ENCODE measurements around the gene CDC25B.

DNA sequence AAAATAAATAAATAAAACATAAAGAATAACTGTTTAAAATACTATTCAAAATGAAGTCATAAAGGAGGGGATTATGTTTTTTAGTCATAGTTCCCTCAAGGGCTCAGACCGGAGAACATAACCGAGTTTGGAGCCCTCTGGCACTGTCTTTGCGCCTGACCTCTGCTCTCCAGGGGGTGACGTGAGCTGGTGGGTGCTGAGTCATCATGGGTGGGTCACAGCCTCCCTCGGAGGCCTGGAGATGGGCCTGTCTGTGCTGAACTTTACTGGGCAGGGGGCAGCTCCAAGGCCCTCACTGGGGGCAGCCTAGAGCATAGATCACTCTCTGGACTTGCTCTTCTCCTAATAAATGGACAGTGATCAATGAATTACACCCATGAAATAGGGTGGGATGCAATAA lies 47.4 kb downstream of the CDC25B start:
- TF ChIP-seq REST (IDR thresholded peaks at IDR 0.05; ENCODE audit: insufficient read depth in 1 of 2, low read depth in 2 of 2, low read length in 2 of 2) = no peak
- TF ChIP-seq TAF1 (IDR thresholded peaks at IDR 0.05; ENCODE audit: borderline replicate concordance, insufficient read depth, low read length) = no peak
